GM18858 (cell line): Measurements from ENCODE around the gene DUOXA1.
A peak's percentile ranks its signal among the peaks of the same experiment; 100 is the strongest.

ENCODE experiments used
- ATAC-seq: cut with Tn5 transposase; IDR thresholded peaks from one replicate; pipeline ENCODE4 v1.9.1; 2021; ENCODE audit not compliant: unreplicated experiment

Gene DUOXA1, protein sequence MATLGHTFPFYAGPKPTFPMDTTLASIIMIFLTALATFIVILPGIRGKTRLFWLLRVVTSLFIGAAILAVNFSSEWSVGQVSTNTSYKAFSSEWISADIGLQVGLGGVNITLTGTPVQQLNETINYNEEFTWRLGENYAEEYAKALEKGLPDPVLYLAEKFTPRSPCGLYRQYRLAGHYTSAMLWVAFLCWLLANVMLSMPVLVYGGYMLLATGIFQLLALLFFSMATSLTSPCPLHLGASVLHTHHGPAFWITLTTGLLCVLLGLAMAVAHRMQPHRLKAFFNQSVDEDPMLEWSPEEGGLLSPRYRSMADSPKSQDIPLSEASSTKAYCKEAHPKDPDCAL

GRCh38 chr15:45129651-45130129 lies at the start of gene DUOXA1, which contains the start of gene DUOX1:
Gene DUOXA1 (minus strand): TSS chr15:45129879. CDS start chr15:45123014, 6,865 bp downstream.
Gene DUOX1 (plus strand): TSS chr15:45129994. CDS start chr15:45131967, 1,973 bp downstream.
- no peak for ATAC-seq

DNA sequence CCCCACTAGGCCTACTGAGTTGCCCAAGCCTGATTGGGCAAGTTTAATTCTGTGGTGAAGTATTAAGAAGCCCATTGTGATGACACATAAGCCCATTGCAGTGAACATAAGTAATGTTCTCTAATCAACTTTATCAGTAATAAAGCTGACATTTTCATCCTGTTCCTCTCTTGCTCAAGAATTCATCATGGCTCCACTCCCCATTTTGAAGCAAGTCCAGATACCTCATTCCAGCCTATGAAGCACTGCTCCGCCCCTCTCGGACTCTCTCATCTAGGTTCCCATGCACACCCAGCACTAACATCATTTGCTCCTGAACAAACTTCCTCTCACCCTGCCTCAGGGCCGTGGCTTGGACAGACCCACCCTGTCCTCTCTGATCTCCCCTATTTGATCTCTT lies 47.6 kb upstream of the DUOXA1 start:
- ATAC-seq = no peak

DNA sequence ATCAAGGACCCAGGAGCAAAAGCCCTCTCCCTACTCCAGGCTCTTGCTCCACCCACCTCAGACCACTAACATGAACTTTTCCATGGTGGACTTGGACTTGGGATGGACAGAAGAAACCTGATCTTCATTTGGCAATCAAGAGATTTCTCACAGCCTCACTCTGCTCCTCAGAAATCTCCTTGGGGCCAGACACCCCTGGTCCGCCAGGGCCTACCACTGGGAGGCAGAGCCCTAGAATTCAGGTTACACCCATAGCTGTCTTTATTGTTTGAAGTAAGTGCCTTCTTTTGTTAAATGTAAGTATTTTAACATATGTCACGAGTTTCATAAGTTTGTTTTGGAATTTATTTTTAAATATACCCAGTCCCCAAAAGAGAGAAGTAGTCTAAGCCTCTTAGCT lies 44.9 kb upstream of the DUOXA1 start:
- no peak for ATAC-seq

DNA sequence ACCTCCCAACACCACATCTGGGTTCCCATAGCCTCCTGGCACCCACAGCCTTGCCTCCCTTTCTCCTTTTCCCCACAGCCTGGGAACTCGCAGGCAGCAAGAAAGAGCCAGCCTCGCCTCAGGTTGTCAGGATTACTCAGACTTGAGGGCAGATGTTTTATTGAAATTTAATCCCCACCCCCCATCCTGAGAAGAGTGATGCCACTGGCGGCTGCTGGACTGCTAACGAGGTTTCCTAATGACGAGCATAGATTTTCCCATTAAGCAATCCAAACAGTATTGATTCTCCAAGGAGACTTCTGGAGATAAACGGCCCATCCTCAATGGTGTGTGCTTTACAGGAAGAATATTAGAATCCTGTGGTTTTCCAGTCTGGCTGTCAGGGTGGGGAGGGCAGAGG lies 44.4 kb upstream of the DUOXA1 start:
- no peak for ATAC-seq

DNA sequence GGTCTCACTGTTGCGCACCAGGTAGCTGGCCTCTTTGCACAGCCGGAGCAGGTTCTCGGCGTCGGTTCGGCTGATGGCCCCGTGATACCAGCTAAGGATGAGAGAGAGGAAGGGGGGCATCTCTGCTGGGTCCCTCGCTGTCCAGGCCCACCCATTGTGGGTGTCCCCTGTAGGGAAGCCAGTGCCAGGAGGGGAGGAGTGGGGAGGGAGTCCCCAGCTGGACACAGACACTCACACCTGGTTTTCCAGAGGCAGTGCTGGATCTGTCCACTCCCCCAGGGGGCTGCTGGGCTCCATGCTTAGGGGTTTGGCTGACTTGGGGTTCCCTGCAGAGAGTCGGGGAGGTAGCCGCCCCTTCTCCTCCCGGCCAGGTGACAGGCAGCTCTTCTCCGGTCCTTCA lies 42.2 kb upstream of the DUOXA1 start:
- ATAC-seq = no peak

DNA sequence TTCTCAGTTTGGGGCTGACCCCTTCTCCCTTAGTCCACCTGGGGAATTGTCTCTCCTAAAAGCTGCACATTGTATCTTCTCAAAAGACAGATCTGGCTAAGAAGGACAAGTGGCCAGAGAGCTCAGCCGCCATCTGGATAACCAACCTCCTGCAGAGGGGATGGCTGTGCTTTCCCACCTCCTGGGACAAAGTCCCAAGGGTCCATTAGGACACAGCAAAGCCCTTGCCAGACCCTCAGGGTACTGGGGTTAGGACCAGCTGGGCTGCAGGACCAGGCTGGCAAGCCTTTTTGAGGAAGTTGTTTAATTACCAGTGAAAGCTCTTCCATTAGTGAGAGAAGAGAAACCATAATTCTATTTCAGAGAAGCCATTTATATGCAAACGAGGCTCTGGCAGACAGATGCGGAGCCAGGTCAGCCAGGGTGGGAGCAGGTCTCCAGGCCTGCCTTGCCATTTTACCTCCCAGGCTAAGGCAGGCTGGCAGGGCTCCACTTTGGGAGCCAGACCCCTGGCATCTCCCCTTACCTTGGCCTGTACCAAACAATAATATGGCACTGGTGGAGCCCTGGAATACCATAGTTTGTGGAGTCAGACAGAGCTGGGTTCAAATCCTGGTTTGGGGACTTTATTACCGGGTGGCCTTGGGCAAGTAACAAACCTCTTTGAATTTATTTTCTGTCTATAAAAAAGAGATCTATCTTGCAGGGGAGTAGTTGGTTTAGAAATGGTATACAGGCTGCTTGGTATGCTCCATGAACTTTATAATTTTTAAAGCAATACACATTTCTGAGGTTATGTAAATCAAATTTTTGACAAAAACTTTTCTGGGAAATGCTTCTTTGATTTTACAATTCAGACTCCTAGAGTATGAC lies 40.2 kb upstream of the DUOXA1 start:
- ATAC-seq = no peak

DNA sequence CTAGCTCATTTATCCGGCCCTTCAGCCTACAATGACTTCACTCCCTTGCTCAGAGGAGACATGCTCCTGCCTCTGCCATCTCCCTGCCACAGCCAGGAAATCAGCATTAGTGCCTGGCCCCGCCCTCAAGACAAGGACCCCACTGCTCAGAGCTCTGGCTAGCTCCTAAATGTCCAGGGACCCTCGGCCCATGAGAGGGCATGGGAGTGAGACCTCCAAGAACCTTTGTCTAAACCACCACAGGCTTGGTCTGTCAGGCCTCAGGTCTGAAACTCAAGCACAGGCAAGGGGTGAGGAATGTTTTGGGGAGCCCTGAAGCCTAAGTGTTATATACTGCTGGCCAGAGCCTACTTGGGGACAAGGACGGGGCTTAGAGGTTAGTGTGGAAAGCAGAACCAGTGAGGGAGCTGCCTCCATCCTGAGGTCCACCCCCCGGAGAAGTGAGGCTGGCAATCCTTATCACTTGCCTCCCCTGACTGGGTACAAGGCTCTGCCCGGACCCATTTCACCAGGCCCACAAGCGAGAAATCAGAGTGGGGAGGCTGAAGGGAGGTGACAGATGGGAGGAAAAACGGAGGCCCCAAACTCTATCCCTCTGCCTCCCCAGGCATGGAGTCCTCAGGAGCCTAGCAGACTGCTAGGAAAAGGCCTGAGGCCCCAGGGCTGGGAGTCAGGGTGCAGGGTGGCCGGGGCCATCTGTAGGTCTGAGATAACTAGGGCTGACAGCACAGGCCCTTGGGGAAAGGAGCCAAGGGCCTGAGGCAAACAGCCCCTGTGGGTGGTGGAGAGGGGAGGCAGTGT lies 39.3 kb upstream of the DUOXA1 start:
- ATAC-seq = no peak

DNA sequence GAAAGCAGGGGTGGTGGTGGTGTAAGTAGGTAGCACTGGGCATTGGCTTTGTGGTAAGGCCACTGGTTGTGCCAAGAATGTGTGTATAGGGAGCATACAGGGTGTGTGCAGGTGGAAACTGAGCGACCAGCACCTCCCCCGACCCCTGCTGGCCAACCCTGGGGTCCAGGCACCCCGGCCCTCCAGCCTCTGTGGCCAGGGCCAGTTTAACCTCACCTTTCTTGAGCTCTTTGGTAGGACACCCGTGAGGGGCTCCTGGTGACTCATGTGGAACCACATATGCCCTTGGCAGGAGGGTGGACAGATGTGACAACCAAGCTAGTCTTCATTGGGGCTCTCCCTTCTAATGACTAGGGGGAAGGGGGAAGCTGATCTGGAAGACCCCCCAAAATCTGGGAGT lies 38.6 kb upstream of the DUOXA1 start:
- ATAC-seq = no peak

DNA sequence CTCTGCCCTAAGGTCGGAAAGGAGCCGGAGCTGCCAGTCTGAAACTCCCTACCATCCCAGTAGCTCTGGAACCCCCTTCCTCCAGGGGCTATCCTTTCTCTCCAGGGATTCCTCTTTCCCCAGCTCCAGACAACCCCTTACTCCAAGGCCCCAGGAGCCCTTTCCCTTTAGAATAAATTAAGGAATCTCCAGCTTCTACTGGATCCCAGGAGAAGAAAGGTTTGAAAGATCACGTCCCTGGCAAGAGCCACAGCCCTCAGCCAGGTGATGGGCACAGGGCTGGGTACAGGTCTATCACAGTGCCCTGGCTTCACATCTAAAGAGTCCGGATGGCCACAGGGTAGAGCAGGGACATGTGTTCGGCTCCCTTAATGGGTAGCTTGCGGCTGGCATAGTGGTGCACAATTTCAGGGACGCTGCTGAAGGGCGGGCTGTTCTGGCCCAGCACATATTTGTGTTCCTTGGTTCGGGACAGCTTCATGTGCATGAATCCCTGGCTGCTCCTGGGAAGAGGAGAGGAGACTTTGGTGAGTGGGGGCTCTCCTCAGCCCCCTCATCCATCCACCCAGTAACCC lies 38.0 kb upstream of the DUOXA1 start:
- ATAC-seq = no peak

- peak; percentile 81 for ATAC-seq
These were observed 37.4 kb upstream of the DUOXA1 start for GRCh38 chr15:45166834-45167630.

DNA sequence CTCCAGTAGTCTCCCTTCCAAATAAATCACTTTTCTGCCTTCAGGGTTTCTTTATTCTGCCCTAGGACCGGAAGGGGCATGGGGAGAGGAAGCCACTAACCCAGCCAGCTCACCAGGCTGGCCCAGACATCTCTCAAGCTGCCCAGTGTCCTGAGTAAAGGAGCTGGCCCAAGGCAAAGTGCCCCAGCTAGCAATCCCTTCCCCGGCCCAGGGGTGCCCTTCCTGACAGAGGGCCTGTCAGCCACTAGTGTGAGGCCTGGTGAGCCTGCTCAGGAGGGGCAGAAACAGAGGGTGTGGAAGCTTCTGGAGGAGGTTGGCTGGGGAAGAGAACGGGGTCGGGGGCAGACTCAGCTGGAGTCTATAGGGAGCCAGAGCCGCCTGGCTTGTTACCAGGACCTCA lies 35.9 kb upstream of the DUOXA1 start:
- ATAC-seq = no peak

- no peak for ATAC-seq
These were observed 35.2 kb upstream of the DUOXA1 start for GRCh38 chr15:45164914-45165313.

GRCh38 chr15:45163508-45163856 lies 33.8 kb upstream of the DUOXA1 start:
- no peak for ATAC-seq

DNA sequence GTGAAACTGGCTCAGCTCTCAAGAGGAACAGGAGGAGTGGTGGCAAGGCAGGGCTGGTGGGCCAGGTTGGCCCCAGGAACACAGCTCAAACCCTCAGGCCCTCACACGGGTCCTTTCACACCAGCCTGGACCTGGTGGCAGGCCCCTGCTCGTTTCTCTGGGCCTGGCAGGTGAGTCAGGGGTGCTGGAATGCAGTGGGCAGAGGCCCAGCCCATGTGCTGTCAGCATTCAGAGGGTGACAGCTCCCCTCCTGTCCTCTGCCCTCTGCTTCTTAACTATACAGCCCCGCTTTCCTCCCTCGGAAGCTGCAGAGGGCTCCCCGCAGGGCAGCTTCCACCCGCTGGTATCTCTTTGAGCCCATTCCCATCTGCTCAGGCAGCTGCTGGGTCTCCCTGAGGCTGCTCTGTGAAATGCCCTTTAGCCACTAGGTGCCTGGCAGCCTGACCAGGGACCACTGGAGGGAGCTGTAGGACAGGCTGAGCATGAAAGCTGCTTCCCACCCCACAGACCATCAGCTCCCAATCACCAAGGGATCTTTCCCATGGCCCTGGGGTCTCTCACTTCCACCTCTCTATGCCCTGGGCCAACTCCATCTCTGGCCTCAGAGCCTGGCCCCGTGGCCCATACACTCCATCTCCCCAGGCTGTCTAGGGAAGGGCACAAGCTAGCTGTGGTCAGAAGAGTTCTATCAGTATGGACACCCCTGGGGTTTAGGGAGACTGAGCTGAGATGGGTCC lies 33.3 kb upstream of the DUOXA1 start:
- ATAC-seq = no peak

DNA sequence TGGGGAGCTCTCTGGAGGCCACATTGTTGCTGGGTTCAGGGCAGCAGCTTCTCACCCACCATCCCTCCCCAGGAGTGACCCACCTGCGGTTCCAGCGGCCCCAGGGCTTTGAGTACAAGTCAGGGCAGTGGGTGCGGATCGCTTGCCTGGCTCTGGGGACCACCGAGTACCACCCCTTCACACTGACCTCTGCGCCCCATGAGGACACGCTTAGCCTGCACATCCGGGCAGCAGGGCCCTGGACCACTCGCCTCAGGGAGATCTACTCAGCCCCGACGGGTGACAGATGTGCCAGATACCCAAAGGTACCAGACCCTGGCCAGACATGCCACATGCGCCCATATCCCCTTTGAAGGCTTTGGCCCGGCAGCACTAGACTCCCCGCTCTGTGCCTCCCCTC lies 32.0 kb upstream of the DUOXA1 start:
- no peak for ATAC-seq

DNA sequence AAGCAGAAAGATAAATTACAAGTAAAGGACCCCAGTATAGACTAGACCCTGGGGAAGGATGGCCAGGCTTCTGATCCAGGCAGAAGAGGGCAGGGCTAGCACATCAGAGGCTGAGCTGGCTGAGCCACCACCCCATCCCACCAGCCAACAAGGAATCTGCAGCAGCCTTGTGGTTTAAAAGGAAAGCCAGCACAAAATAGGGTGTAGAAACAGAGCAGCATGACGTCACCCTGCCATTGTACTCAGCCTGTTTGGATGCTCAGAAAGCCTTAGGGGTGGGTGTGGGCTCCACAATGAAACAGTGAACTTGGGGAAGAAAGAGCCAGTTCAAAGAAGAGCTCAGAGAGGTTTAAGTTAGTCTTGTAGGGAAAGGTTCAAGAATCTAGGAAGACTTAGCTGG lies 28.3 kb upstream of the DUOXA1 start:
- no peak for ATAC-seq

DNA sequence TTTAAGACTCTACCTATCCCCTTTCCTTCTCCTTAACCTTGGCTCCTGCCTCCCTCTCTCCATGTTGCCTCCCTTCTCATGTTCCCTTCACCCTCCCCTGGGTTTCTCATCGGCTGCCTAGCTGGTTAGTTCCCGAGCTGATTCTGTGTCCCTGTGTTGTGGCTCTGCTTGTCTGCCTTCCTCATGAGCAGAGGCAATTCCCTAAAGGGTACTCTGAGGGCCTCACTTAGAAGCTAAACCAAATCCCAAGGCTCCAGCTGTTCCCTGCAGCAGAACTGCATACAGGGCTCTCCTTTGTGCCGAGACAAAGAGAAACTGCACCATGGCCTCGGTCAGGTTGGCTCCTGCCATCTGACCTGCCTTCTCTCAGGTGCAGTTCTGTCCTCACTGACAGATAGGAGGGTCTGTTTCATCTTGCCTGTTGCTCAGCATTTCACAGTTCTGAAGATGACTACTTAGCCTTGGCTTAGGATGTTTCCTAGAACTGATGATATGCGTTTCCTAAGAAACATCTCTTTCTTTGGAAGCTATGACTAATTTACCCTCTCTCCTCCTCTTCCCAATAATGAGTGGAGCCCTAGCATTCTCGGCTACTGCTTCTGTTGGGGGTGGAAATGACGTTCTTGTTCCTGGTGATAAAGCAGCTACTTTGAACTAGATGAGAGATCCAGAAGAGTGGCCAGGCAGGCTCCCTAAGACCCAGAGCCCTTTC lies 27.2 kb upstream of the DUOXA1 start:
- no peak for ATAC-seq

DNA sequence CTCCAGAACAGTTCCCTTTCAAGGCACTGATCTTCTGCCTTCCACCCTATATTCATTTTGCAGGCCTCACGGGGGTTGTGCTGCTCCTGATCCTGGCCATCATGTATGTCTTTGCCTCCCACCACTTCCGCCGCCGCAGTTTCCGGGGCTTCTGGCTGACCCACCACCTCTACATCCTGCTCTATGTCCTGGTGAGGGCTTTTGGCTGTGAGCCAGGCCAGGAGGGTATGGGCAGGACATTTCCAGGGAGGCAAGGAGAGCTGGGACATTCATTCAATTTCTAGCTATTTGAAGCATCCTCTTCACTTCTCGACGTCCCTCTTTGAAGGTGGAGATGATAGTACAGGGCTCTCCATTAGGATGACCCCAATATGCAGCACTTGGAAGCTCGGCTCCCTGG lies 26.1 kb upstream of the DUOXA1 start:
- no peak for ATAC-seq
